A549 (cell line): ENCODE results near the gene SHC3. TPM values are rescaled to one million over a fixed set of nuclear protein-coding genes. Genes with fewer than 3 reads are reported as not detected.

Source experiments
- ATAC-seq, 2 experiments: fragments of 200-7000 bp in 1 of 2; fragments of >200 bp in 1 of 2; cut with Nextera tagmentation in 1 of 2; cut with Tn5 transposase in 1 of 2; 3 replicates each; pipeline versions ENCODE4 v1.8.0 to v1.9.1; 2018 to 2020; ENCODE audit warnings: mild to moderate bottlenecking in 1 of 2, moderate library complexity in 1 of 2
- CTCF ChIA-PET: fragments of 300-600 bp; sonication (Branson Sonifier 250); formaldehyde crosslinking; extraction: SDS; loops from one replicate; lab custom pipeline; 2021; ENCODE audit warnings: antibody characterized with exemption, inconsistent platforms; lab: Yijun Ruan, JAX
- POLR2A ChIA-PET: fragments of 350-600 bp; formaldehyde crosslinking; extraction: SDS; loops from one replicate; lab custom pipeline; 2021; ENCODE audit warnings: antibody characterized with exemption, inconsistent platforms; lab: Yijun Ruan, JAX
- DNase-seq, 2 experiments: peaks; one replicate each; pipeline versions ENCODE4 v3.0.0 to v3.0.0-alpha.2; 2011 to 2016; ENCODE audit warnings: low read depth in 1 of 2, low spot score in 1 of 2
- FAIRE-seq: peaks from 2 replicates; lab custom pipeline; 2011; peaks lifted over from hg19 to GRCh38; lab: Jason Lieb, UNC
- H3K27ac ChIP-seq, 2 experiments: fragments of >200 bp; sonication (Bioruptor Twin); formaldehyde crosslinking; 3 replicates each; pipeline ENCODE4 v1.5.1; 2016 to 2017
- H3K4me1 ChIP-seq: fragments of >200 bp; sonication (Bioruptor Twin); formaldehyde crosslinking; 3 replicates; pipeline ENCODE4 v1.6.1; 2016
- H3K4me2 ChIP-seq: fragments of >200 bp; sonication (Bioruptor Twin); formaldehyde crosslinking; 3 replicates; pipeline ENCODE4 v1.6.1; 2016
- H3K4me3 ChIP-seq: fragments of >200 bp; sonication (Bioruptor Twin); formaldehyde crosslinking; 3 replicates; pipeline ENCODE4 v1.5.1; 2016
- H3K9me3 ChIP-seq: fragments of >200 bp; sonication (Bioruptor Twin); formaldehyde crosslinking; 3 replicates; pipeline ENCODE4 v1.6.1; 2016
- ATOH8 ChIP-seq: fragments of 250-450 bp; sonication (Bioruptor Pico); IDR thresholded peaks from 2 replicates; pipeline ENCODE4 v1.5.0; 2020; ENCODE audit warnings: low read depth, mild to moderate bottlenecking, moderate library complexity
- BHLHE40 ChIP-seq: IDR thresholded peaks from 2 replicates; pipeline ENCODE4 v1.6.1; 2012; ENCODE audit warnings: low read depth, low read length, inconsistent platforms
- CBX2 ChIP-seq: fragments of 200-600 bp; sonication (generic); IDR thresholded peaks from 2 replicates; pipeline ENCODE4 v1.6.1; 2016; ENCODE audit warnings: low read depth, mild to moderate bottlenecking, borderline replicate concordance
- CBX8 ChIP-seq: fragments of 200-600 bp; sonication (generic); IDR thresholded peaks from 2 replicates; pipeline ENCODE4 v1.6.1; 2016
- CEBPB ChIP-seq, 2 experiments: fragments of >200 bp in 1 of 2; sonication (Bioruptor Twin) in 1 of 2; formaldehyde crosslinking in 1 of 2; IDR thresholded peaks; 2 replicates each; pipeline ENCODE4 v1.6.1; 2012 to 2016
- CHD4 ChIP-seq: fragments of 200-600 bp; sonication (generic); IDR thresholded peaks from 2 replicates; pipeline ENCODE4 v1.6.1; 2016; ENCODE audit warnings: antibody characterized with exemption, mild to moderate bottlenecking, borderline replicate concordance
- E2F6 ChIP-seq: IDR thresholded peaks from 2 replicates; pipeline ENCODE4 v1.6.1; 2012; ENCODE audit warnings: low read depth, borderline replicate concordance
- ELK1 ChIP-seq: fragments of 150-350 bp; IDR thresholded peaks from 2 replicates; pipeline ENCODE4 v1.6.1; 2014; ENCODE audit warnings: low read depth, mild to moderate bottlenecking, low read length
- ESRRA ChIP-seq: fragments of 150-350 bp; IDR thresholded peaks from 2 replicates; pipeline ENCODE4 v1.6.1; 2014; ENCODE audit warnings: mild to moderate bottlenecking, low read length, borderline replicate concordance
- HEYL ChIP-seq: fragments of 250-450 bp; sonication (Bioruptor Pico); IDR thresholded peaks from 2 replicates; pipeline ENCODE4 v1.8.0; 2021; ENCODE audit warnings: mild to moderate bottlenecking, moderate library complexity
- HMGXB4 ChIP-seq: fragments of 250-450 bp; sonication (Bioruptor Pico); IDR thresholded peaks from 2 replicates; pipeline ENCODE4 v1.5.0; 2021; ENCODE audit warnings: mild to moderate bottlenecking, moderate library complexity, borderline replicate concordance
- HOXB13 ChIP-seq: fragments of 250-450 bp; sonication (Bioruptor Pico); IDR thresholded peaks from 2 replicates; pipeline ENCODE4 v1.5.0; 2020; ENCODE audit warnings: low read depth, mild to moderate bottlenecking, moderate library complexity
- JUN ChIP-seq, 2 experiments: fragments of >200 bp; sonication (Bioruptor Twin); formaldehyde crosslinking; IDR thresholded peaks; 2 replicates in 1 of 2; 3 replicates in 1 of 2; pipeline ENCODE4 v1.6.1; 2016 to 2017
- JUNB ChIP-seq: fragments of >200 bp; sonication (Bioruptor Twin); formaldehyde crosslinking; IDR thresholded peaks from 2 replicates; pipeline ENCODE4 v1.6.1; 2016
- MAFK ChIP-seq: fragments of 450-650 bp; IDR thresholded peaks from 2 replicates; pipeline ENCODE4 v1.6.1; 2014; ENCODE audit not compliant: partially characterized antibody
- PBX3 ChIP-seq: IDR thresholded peaks from 2 replicates; pipeline ENCODE4 v1.6.1; 2012
- POLR2A ChIP-seq: IDR thresholded peaks from 2 replicates; pipeline ENCODE4 v1.6.1; 2012; ENCODE audit warnings: mild to moderate bottlenecking, low read length
- RARB ChIP-seq: fragments of 250-450 bp; sonication (Bioruptor Pico); IDR thresholded peaks from 2 replicates; pipeline ENCODE4 v1.8.0; 2021; ENCODE audit warnings: mild to moderate bottlenecking, moderate library complexity
- RCOR1 ChIP-seq: fragments of 150-350 bp; IDR thresholded peaks from 2 replicates; pipeline ENCODE4 v1.6.1; 2014; ENCODE audit warnings: antibody characterized with exemption, low read length, low read depth
- RNF2 ChIP-seq: fragments of 200-600 bp; sonication (generic); IDR thresholded peaks from 2 replicates; pipeline ENCODE4 v1.6.1; 2016; ENCODE audit warnings: low read depth, mild to moderate bottlenecking, antibody characterized with exemption, moderate library complexity, borderline replicate concordance
- SMC3 ChIP-seq: fragments of >200 bp; sonication (Bioruptor Twin); formaldehyde crosslinking; IDR thresholded peaks from 3 replicates; pipeline ENCODE4 v1.6.1; 2018; ENCODE audit warnings: inconsistent platforms
- USF2 ChIP-seq: fragments of 450-650 bp; IDR thresholded peaks from 2 replicates; pipeline ENCODE4 v1.6.1; 2014; ENCODE audit warnings: antibody characterized with exemption
- ZSCAN20 ChIP-seq: fragments of 250-450 bp; sonication (Bioruptor Pico); IDR thresholded peaks from 2 replicates; pipeline ENCODE4 v1.8.0; 2022; ENCODE audit warnings: mild to moderate bottlenecking, moderate library complexity
- WGBS: methylation state at CpG from one replicate; pipeline ENCODE4 v1.1.6; 2017; ENCODE audit errors: missing lambda C conversion rate; 5-methylcytosine and 5-hydroxymethylcytosine counted together
- polyA plus RNA-seq, 4 experiments: library from polyadenylated mRNA; depleted of rRNA in 3 of 4; stranded (reverse); fragments of >200 nt; fragmentation: RNase III in 1 of 4; extraction: RNeasy Plus Mini Kit Qiagen cat#74134 plus additional on column Dnase treatment in 1 of 4; gene quantifications; 2 replicates in 3 of 4; 3 replicates in 1 of 4; pipeline ENCODE4 v1.2.3, GENCODE V29; 2011 to 2017

Gene SHC3
- polyA plus RNA-seq, 2 of the 4 experiments (the other 2 are of a cell fraction) = 0.09 to 0.88 TPM

GRCh38 chr9:89053301-89053700 lies 125.3 kb downstream of the SHC3 start (continued):
- TF ChIP-seq USF2 (no peak), BHLHE40 (no peak), HEYL (CRISPR knock-in tag) (no peak), MAFK (no peak), ESRRA (no peak)
- TF ChIP-seq, all 56 proteins: peak for 0

GRCh38 chr9:89052470-89053097 lies 126.0 kb downstream of the SHC3 start:
- Histone ChIP-seq H3K4me1 (no peaks in the 10 kb centered on the region), H3K4me3 (no peak overlapping the region), H3K27ac (no peak overlapping the region), H3K9me3 (no peaks in the 10 kb centered on the region)
- FAIRE-seq = no peak
- ChIA-PET POLR2A (no interaction called here), CTCF (interaction anchor here (1.0 kb wide), 1 partner anchor 14 kb away, joined by 3 read pairs; no protein-coding TSS in a partner anchor)
- 63% methylated on average over 6 of the region's 6 CpGs for WGBS
- DNase-seq = no peak
- ATAC-seq = no peak
- TF ChIP-seq CBX8 = no peak
- TF ChIP-seq RNF2 = no peak
- TF ChIP-seq RARB = no peak
- TF ChIP-seq RCOR1 = no peak
- TF ChIP-seq CEBPB (IDR thresholded peaks at IDR 0.05) = no peak
- no peak for TF ChIP-seq PBX3
- TF ChIP-seq CBX2 = no peak
- TF ChIP-seq JUNB = no peak
- TF ChIP-seq ZSCAN20 (CRISPR knock-in tag) = no peak
- no peak for TF ChIP-seq HMGXB4 (CRISPR knock-in tag)
- no peak for TF ChIP-seq E2F6
- no peak for TF ChIP-seq HOXB13
- no peak for TF ChIP-seq ELK1
- no peak for TF ChIP-seq SMC3
- no peak for TF ChIP-seq POLR2A
- TF ChIP-seq CHD4 = no peak
- TF ChIP-seq HEYL (CRISPR knock-in tag) = no peak
- no peak for TF ChIP-seq JUN (IDR thresholded peaks at IDR 0.05)
- TF ChIP-seq ATOH8 (CRISPR knock-in tag) = no peak
- TF ChIP-seq, all 56 proteins: peak for 0
- H3K4me2 ChIP-seq = no peak overlapping the region
